Gastroesophageal sphincter (tissue), 3 donors: Measurements from ENCODE around the gene TNFAIP2.

Source experiments
- EP300 ChIP-seq: sonication (generic); formaldehyde crosslinking; IDR thresholded peaks from one replicate; pipeline ENCODE4 v1.6.1; 2017; ENCODE audit warnings: antibody characterized with exemption, mild to moderate bottlenecking
- POLR2A ChIP-seq, 2 donors: fragments of 450-650 bp; IDR thresholded peaks; one replicate each; pipeline ENCODE4 v1.6.1; 2017; ENCODE audit warnings: antibody characterized with exemption in 2 of 2, mild to moderate bottlenecking in 2 of 2, moderate library complexity in 1 of 2
- POLR2AphosphoS5 ChIP-seq: sonication (generic); formaldehyde crosslinking; IDR thresholded peaks from one replicate; pipeline ENCODE4 v1.6.1; 2017; ENCODE audit warnings: antibody characterized with exemption
- TF ChIP-seq, protein P1 (sequence below), 4 experiments: fragments of 200-600 bp in 2 of 4; fragments of 450-650 bp in 2 of 4; sonication (generic) in 1 of 4; IDR thresholded peaks; one replicate each; pipeline ENCODE4 v1.5.1; 2017 to 2019; ENCODE audit warnings: antibody characterized with exemption in 4 of 4, mild to moderate bottlenecking in 2 of 4, moderate library complexity in 2 of 4

DNA sequence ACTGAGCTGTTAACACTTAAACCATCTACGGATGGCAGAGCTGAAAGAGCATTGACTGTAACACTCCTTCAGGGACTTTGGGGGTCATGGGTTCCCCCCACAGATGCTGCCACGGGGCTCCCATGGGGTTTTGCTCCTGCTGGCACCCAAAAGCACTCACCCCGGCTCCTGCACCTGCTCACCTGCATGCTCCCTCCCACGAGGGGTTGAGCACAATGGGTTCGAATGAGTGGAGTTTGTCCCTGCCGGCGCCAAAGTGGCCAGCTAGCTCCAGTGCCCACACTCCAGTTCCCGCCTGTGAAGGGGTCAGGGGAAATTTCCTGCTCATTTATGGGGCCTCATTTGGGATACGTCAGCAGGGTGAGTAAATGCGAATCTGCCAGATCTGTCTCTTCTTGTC is 40.7 kb downstream of the TNFAIP2 start:
- no peak for TF ChIP-seq EP300
- TF ChIP-seq, protein P1, sequence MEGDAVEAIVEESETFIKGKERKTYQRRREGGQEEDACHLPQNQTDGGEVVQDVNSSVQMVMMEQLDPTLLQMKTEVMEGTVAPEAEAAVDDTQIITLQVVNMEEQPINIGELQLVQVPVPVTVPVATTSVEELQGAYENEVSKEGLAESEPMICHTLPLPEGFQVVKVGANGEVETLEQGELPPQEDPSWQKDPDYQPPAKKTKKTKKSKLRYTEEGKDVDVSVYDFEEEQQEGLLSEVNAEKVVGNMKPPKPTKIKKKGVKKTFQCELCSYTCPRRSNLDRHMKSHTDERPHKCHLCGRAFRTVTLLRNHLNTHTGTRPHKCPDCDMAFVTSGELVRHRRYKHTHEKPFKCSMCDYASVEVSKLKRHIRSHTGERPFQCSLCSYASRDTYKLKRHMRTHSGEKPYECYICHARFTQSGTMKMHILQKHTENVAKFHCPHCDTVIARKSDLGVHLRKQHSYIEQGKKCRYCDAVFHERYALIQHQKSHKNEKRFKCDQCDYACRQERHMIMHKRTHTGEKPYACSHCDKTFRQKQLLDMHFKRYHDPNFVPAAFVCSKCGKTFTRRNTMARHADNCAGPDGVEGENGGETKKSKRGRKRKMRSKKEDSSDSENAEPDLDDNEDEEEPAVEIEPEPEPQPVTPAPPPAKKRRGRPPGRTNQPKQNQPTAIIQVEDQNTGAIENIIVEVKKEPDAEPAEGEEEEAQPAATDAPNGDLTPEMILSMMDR (IDR thresholded peaks at IDR 0.05) = no peak
- TF ChIP-seq POLR2A (IDR thresholded peaks at IDR 0.05) = no peak
- no peak for TF ChIP-seq POLR2AphosphoS5
